H1 (cell line): Measurements from ENCODE around the gene TNNT3. TPM values are rescaled to one million over a fixed set of nuclear protein-coding genes. Genes with fewer than 3 reads are reported as not detected.

Experiments
- CTCF ChIA-PET: fragments of 300-600 bp; sonication (Branson Sonifier 250); formaldehyde crosslinking; loops from one replicate; lab custom pipeline; 2021; ENCODE audit not compliant: partially characterized antibody; lab: Charles Lee
- POLR2A ChIA-PET: fragments of 300-600 bp; sonication (Branson Sonifier 250); formaldehyde crosslinking; loops from one replicate; lab custom pipeline; 2021; ENCODE audit warnings: inconsistent platforms; ENCODE audit not compliant: partially characterized antibody; lab: Charles Lee
- DNase-seq, 2 experiments: peaks; one replicate each; pipeline versions ENCODE4 v3.0.0 to v3.0.0-alpha.2; 2010 to 2022; ENCODE audit warnings: low spot score in 2 of 2, low read depth in 1 of 2, mixed read lengths in 1 of 2
- FAIRE-seq: peaks from 2 replicates; lab custom pipeline; 2011; peaks lifted over from hg19 to GRCh38; lab: Jason Lieb, UNC
- H2AFZ ChIP-seq: 2 replicates; pipeline ENCODE4 v1.8.1; 2012; ENCODE audit warnings: low read length, inconsistent platforms
- H2AK5ac ChIP-seq: 2 replicates; pipeline ENCODE4 v1.6.1; 2013; ENCODE audit warnings: low read depth, low read length
- H2BK120ac ChIP-seq: replicated peaks from 2 replicates; pipeline ENCODE3; 2013; ENCODE audit warnings: low read depth, low read length, inconsistent platforms
- H2BK12ac ChIP-seq: 2 replicates; pipeline ENCODE4 v1.6.1; 2013; ENCODE audit warnings: low read depth, low read length
- H2BK15ac ChIP-seq: 2 replicates; pipeline ENCODE4 v1.6.1; 2013; ENCODE audit warnings: low read length
- H2BK20ac ChIP-seq: 2 replicates; pipeline ENCODE4 v1.6.1; 2013; ENCODE audit warnings: low read length
- H2BK5ac ChIP-seq: 2 replicates; pipeline ENCODE4 v1.6.1; 2013; ENCODE audit warnings: low read depth, low read length
- H3K14ac ChIP-seq: 2 replicates; pipeline ENCODE4 v1.6.1; 2013; ENCODE audit warnings: inconsistent platforms; ENCODE audit not compliant: insufficient read length
- H3K18ac ChIP-seq: 2 replicates; pipeline ENCODE4 v1.6.1; 2013; ENCODE audit warnings: low read length; ENCODE audit errors: extremely low read depth
- H3K23ac ChIP-seq: 2 replicates; pipeline ENCODE4 v1.6.1; 2013; ENCODE audit warnings: inconsistent platforms; ENCODE audit not compliant: insufficient read length
- H3K23me2 ChIP-seq: 2 replicates; pipeline ENCODE4 v1.6.1; 2013; ENCODE audit warnings: low read depth, low read length
- H3K27ac ChIP-seq: 2 replicates; pipeline ENCODE4 v1.6.1; 2011; ENCODE audit warnings: low read depth, low read length, inconsistent platforms
- H3K27me3 ChIP-seq, 4 experiments: replicated peaks in 1 of 4; 1 replicate in 1 of 4; 2 replicates in 3 of 4; pipeline versions ENCODE4 v1.6.1 to v1.8.1; 2011 to 2013; ENCODE audit warnings: low read length in 3 of 4, mild to moderate bottlenecking in 3 of 4, inconsistent platforms in 2 of 4, mixed read lengths in 2 of 4, moderate library complexity in 1 of 4; ENCODE audit not compliant: control insufficient read depth in 3 of 4, insufficient read depth in 3 of 4; ENCODE audit errors: extremely low read depth in 1 of 4
- H3K36me3 ChIP-seq, 4 experiments: 2 replicates each; pipeline versions ENCODE4 v1.6.1 to v1.8.1; 2011 to 2013; ENCODE audit warnings: mild to moderate bottlenecking in 4 of 4, low read length in 3 of 4, moderate library complexity in 2 of 4, control low read depth in 1 of 4, inconsistent platforms in 1 of 4; ENCODE audit not compliant: insufficient read depth in 4 of 4, control insufficient read depth in 2 of 4
- H3K4ac ChIP-seq: replicated peaks from 2 replicates; pipeline ENCODE3; 2013; ENCODE audit warnings: low read length, low read depth, mixed read lengths, inconsistent platforms; ENCODE audit not compliant: insufficient read length
- H3K4me1 ChIP-seq, 4 experiments: replicated peaks in 1 of 4; 1 replicate in 1 of 4; 2 replicates in 3 of 4; pipeline versions ENCODE4 v1.6.1 to v1.8.1; 2011 to 2013; ENCODE audit warnings: low read length in 3 of 4, inconsistent platforms in 2 of 4, mixed read lengths in 1 of 4; ENCODE audit not compliant: insufficient read depth in 4 of 4, control insufficient read depth in 3 of 4
- H3K4me2 ChIP-seq, 2 experiments: 2 replicates each; pipeline versions ENCODE4 v1.6.1 to v1.8.1; 2011 to 2013; ENCODE audit warnings: low read depth in 2 of 2, low read length in 2 of 2, control low read depth in 1 of 2, inconsistent platforms in 1 of 2, mild to moderate bottlenecking in 1 of 2; ENCODE audit not compliant: insufficient read depth in 1 of 2
- H3K4me3 ChIP-seq, 4 experiments: fragments of 200-600, 300-600 bp in 1 of 4; sonication (generic), shearing (Covaris generic), sonication (Bioruptor Twin) in 1 of 4; 2 replicates each; pipeline versions ENCODE4 v1.5.1 to v1.8.1; 2011 to 2016; ENCODE audit warnings: low read length in 4 of 4, low read depth in 3 of 4, control low read depth in 2 of 4, inconsistent platforms in 2 of 4, mild to moderate bottlenecking in 2 of 4, mixed read lengths in 1 of 4, moderate library complexity in 1 of 4; ENCODE audit not compliant: insufficient read depth in 2 of 4; ENCODE audit errors: extremely low read depth in 1 of 4
- H3K56ac ChIP-seq: replicated peaks from 2 replicates; pipeline ENCODE3; 2013; ENCODE audit warnings: low read depth, mild to moderate bottlenecking, mixed read lengths, low read length, inconsistent platforms; ENCODE audit not compliant: insufficient read length
- H3K79me1 ChIP-seq: 2 replicates; pipeline ENCODE4 v1.6.1; 2013; ENCODE audit warnings: low read depth, low read length, control low read depth
- H3K79me2 ChIP-seq, 2 experiments: 2 replicates each; pipeline versions ENCODE4 v1.6.1 to v1.8.1; 2012 to 2013; ENCODE audit warnings: low read length in 2 of 2, mild to moderate bottlenecking in 2 of 2, inconsistent platforms in 1 of 2; ENCODE audit not compliant: insufficient read depth in 2 of 2, control insufficient read depth in 1 of 2
- H3K9ac ChIP-seq, 4 experiments: replicated peaks in 1 of 4; 1 replicate in 1 of 4; 2 replicates in 3 of 4; pipeline versions ENCODE4 v1.6.1 to v1.8.1; 2011 to 2013; ENCODE audit warnings: low read depth in 3 of 4, low read length in 3 of 4, control low read depth in 2 of 4, mild to moderate bottlenecking in 2 of 4, moderate library complexity in 2 of 4, inconsistent platforms in 1 of 4; ENCODE audit errors: extremely low read depth in 1 of 4
- H3K9me3 ChIP-seq, 2 experiments: 2 replicates each; pipeline versions ENCODE4 v1.6.1 to v1.8.1; 2012 to 2013; ENCODE audit warnings: mild to moderate bottlenecking in 2 of 2, moderate library complexity in 2 of 2, control low read depth in 1 of 2, inconsistent platforms in 1 of 2, low read depth in 1 of 2, low read length in 1 of 2, mixed read lengths in 1 of 2; ENCODE audit not compliant: insufficient read depth in 2 of 2
- H4K20me1 ChIP-seq, 2 experiments: replicated peaks in 1 of 2; 2 replicates each; pipeline versions ENCODE3 to v1.8.1; 2011 to 2013; ENCODE audit warnings: inconsistent platforms in 2 of 2, low read length in 2 of 2, mild to moderate bottlenecking in 1 of 2; ENCODE audit not compliant: insufficient read depth in 2 of 2, control insufficient read depth in 1 of 2
- H4K5ac ChIP-seq: 2 replicates; pipeline ENCODE4 v1.6.1; 2013; ENCODE audit warnings: low read length, low read depth, mixed read lengths, inconsistent platforms; ENCODE audit not compliant: insufficient read length
- H4K8ac ChIP-seq: 2 replicates; pipeline ENCODE4 v1.8.0; 2013; ENCODE audit warnings: mild to moderate bottlenecking, moderate library complexity, low read length, inconsistent platforms; ENCODE audit not compliant: insufficient read depth; ENCODE audit errors: extremely low read depth
- H4K91ac ChIP-seq: replicated peaks from 2 replicates; pipeline ENCODE3; 2013; ENCODE audit warnings: low read length, mixed read lengths, inconsistent platforms; ENCODE audit not compliant: insufficient read length
- BACH1 ChIP-seq: IDR thresholded peaks from 2 replicates; pipeline ENCODE4 v1.6.1; 2012; ENCODE audit warnings: low read length, improper control_type of control experiment
- KDM1A ChIP-seq: fragments of 200-600, 300-600 bp; sonication (generic); IDR thresholded peaks from 2 replicates; pipeline ENCODE4 v1.7.1; 2016; ENCODE audit warnings: mild to moderate bottlenecking, low read length, borderline replicate concordance
- POU5F1 ChIP-seq: IDR thresholded peaks from 2 replicates; pipeline ENCODE4 v1.6.1; 2011; ENCODE audit warnings: low read depth, mild to moderate bottlenecking, low read length, moderate library complexity
- RBBP5 ChIP-seq: IDR thresholded peaks from 2 replicates; pipeline ENCODE4 v1.7.1; 2012; ENCODE audit warnings: low read depth, mild to moderate bottlenecking, inconsistent platforms, low read length, moderate library complexity, borderline replicate concordance
- SRF ChIP-seq: IDR thresholded peaks from 2 replicates; pipeline ENCODE4 v1.6.1; 2011; ENCODE audit warnings: mild to moderate bottlenecking, low read depth, low read length, moderate library complexity
- TAF7 ChIP-seq: optimal IDR thresholded peaks from 2 replicates; pipeline ENCODE3; 2011; ENCODE audit warnings: low read depth, mild to moderate bottlenecking, inconsistent platforms, low read length, moderate library complexity, borderline replicate concordance
- TCF12 ChIP-seq: IDR thresholded peaks from 2 replicates; pipeline ENCODE4 v1.6.1; 2011; ENCODE audit warnings: low read depth, mild to moderate bottlenecking, low read length
- TEAD4 ChIP-seq: IDR thresholded peaks from 2 replicates; pipeline ENCODE4 v1.6.1; 2012; ENCODE audit warnings: low read depth, low read length, inconsistent platforms, mixed read lengths
- ZNF274 ChIP-seq: IDR thresholded peaks from 2 replicates; pipeline ENCODE4 v1.7.0; 2012; ENCODE audit warnings: low read length, borderline replicate concordance; ENCODE audit errors: extremely low read depth
- WGBS, 2 experiments: shearing (Covaris generic) in 1 of 2; methylation state at CpG; one replicate each; pipeline versions ENCODE4 v1.1.6 to v1.1.7; 2013 to 2015; ENCODE audit warnings: low lambda C conversion rate in 2 of 2, mixed read lengths in 2 of 2, inconsistent platforms in 1 of 2, low coverage in 1 of 2, missing lambda C conversion rate in 1 of 2; ENCODE audit not compliant: insufficient replicate concordance in 2 of 2, insufficient coverage in 1 of 2, insufficient read length in 1 of 2; ENCODE audit errors: extremely low coverage in 1 of 2, missing lambda C conversion rate in 1 of 2; 5-methylcytosine and 5-hydroxymethylcytosine counted together
- polyA plus RNA-seq, 7 experiments: library from polyadenylated mRNA; depleted of rRNA in 3 of 7; stranded (reverse) in 5 of 7; unstranded in 2 of 7; fragments of >200 nt in 5 of 7; fragments of 200-250 nt in 2 of 7; gene quantifications; 1 replicate in 5 of 7; 2 replicates in 1 of 7; 4 replicates in 1 of 7; pipeline versions ENCODE4 v1.2.1 to v1.2.3, GENCODE V29; 2011 to 2013; ENCODE audit warnings: missing spikeins in 2 of 7, mixed read lengths in 2 of 7
- total RNA-seq: library from RNA; stranded (reverse); fragmentation: NEBNext Ultra II Directional; extraction: Animal tissue kit (Norgen Biotek cat#: 25700); gene quantifications from 2 replicates; pipeline ENCODE4 v1.2.1, GENCODE V29; 2021

TNNT3 gene
- total and polyA plus RNA-seq, 2 of the 8 experiments (the other 6 are each of a cell fraction or from before 2014, with no cell fraction given) = not detected

DNA sequence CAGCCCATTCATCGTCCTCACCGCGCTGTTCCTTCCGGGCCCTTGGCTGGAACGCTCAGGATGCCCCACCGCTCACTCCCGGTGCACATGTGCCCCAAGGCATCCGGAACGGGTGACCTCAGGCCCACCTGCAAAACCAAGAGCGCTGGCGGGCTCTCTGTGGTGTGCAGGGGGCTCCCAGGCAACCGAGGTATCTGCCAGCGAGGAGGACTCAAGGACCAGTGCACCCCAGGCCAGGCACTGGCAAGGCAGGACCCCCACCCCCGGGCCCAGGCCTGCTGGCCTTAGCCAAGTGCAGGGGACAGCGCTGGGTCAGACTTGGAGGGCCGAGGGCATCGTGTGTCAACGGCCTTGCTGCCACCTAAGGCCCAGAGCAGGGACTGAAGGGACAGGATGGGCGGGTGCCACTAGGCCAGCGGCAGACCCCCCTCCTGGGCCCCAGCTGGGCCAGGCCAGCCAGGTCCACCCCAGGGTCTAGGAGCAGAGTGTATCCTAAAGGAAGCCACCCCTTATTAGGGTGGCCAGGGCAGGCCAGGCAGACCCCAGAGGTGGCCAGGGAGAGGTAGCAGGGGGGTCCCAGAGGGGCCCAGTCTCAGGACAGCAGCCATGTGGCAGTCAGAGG lies 8.5 kb downstream of the TNNT3 start:
- H4K20me1 ChIP-seq = no peaks in the 10 kb centered on the region
- no peak overlapping the region for H4K91ac ChIP-seq
- ChIA-PET POLR2A (no interaction called here), CTCF (interaction anchor here (0.7 to 2.9 kb wide), 4 partner anchors 10 to 224 kb away, joined by 3 to 11 read pairs (median 4); no protein-coding TSS in a partner anchor)
- FAIRE-seq (no peak), DNase-seq (no peak)
- H2BK5ac ChIP-seq = no peak overlapping the region
- H4K5ac ChIP-seq = no peak overlapping the region
- peak overlapping the region; percentile 66; the same call in 1 of the 2 replicates for H4K8ac ChIP-seq
- H3K79me2 ChIP-seq = no peaks in the 10 kb centered on the region
- H3K27me3 ChIP-seq = no peaks in the 10 kb centered on the region
- no peak overlapping the region for H2BK20ac ChIP-seq
- no peak overlapping the region for H3K4me2 ChIP-seq
- no peak overlapping the region for H2BK120ac ChIP-seq
- H3K23ac ChIP-seq = no peak overlapping the region
- H2AK5ac ChIP-seq = no peak overlapping the region
- no peak overlapping the region for H2BK12ac ChIP-seq
- no peak overlapping the region for H3K56ac ChIP-seq
- H3K36me3 ChIP-seq = no peaks in the 10 kb centered on the region
- H3K14ac ChIP-seq = no peak overlapping the region
- H3K9ac ChIP-seq = no peak overlapping the region; a peak in 1 of 7 replicates
- WGBS, 2 experiments = 90% methylated on average over 13 of the region's 20 CpGs; no CpG with 5 or more reads in 1 of the 2 experiments
- no peaks in the 10 kb centered on the region for H3K79me1 ChIP-seq
- H2BK15ac ChIP-seq = no peak overlapping the region
- H3K9me3 ChIP-seq = no peaks in the 10 kb centered on the region
- TF ChIP-seq ZNF274 = no peak
- no peak for TF ChIP-seq KDM1A
- TF ChIP-seq TCF12 = no peak
- no peak for TF ChIP-seq TEAD4
- no peak for TF ChIP-seq TAF7
- TF ChIP-seq BACH1 = no peak
- no peak for TF ChIP-seq POU5F1
- TF ChIP-seq RBBP5 = no peak
- TF ChIP-seq SRF = no peak
- H3K4me1 ChIP-seq = peaks cover 0 to 3% (median 0%) of the 10 kb centered on the region in 4 experiments; a peak in 3 of 7 replicates
- H3K4me3 ChIP-seq = no peak overlapping the region
- H3K18ac ChIP-seq = no peak overlapping the region
- H2AFZ ChIP-seq = no peak overlapping the region
- H3K27ac ChIP-seq = no peak overlapping the region
- H3K23me2 ChIP-seq = peaks cover 4% of the 10 kb centered on the region; the same call in 1 of the 2 replicates
- H3K4ac ChIP-seq = no peak overlapping the region
